Heart right ventricle (tissue), 16 donors: ENCODE results near the gene KANK2. TPM values are rescaled to one million over a fixed set of nuclear protein-coding genes. Genes with fewer than 3 reads are reported as not detected.

Source experiments
- ATAC-seq, 8 donors: fragments of 200-7000 bp; cut with Tn5 transposase; one replicate each; pipeline ENCODE4 v1.9.1; 2020; ENCODE audit warnings: mild to moderate bottlenecking in 8 of 8, moderate library complexity in 8 of 8, moderate number of reproducible peaks in 1 of 8
- DNase-seq, 2 donors: peaks; one replicate each; pipeline ENCODE4 v3.0.0-alpha.2; 2020
- H3K27ac ChIP-seq, 10 donors: fragments of 200-600 bp; sonication (generic) in 2 of 10; one replicate each; pipeline versions ENCODE4 v1.5.0 to v1.8.0; 2020 to 2022; ENCODE audit warnings: mild to moderate bottlenecking in 3 of 10
- H3K27me3 ChIP-seq, 7 donors: fragments of 200-600 bp; one replicate each; pipeline ENCODE4 v1.8.0; 2021 to 2022; ENCODE audit warnings: mild to moderate bottlenecking in 2 of 7
- H3K36me3 ChIP-seq, 9 donors: fragments of 200-600 bp; sonication (generic) in 1 of 9; one replicate each; pipeline versions ENCODE4 v1.5.0 to v1.8.0; 2020 to 2022; ENCODE audit warnings: mild to moderate bottlenecking in 2 of 9
- H3K4me1 ChIP-seq, 9 donors: fragments of 200-600 bp; sonication (generic) in 1 of 9; one replicate each; pipeline versions ENCODE4 v1.5.0 to v1.8.0; 2020 to 2022; ENCODE audit warnings: mild to moderate bottlenecking in 4 of 9
- H3K4me3 ChIP-seq, 10 donors: fragments of 200-600 bp; sonication (generic) in 2 of 10; one replicate each; pipeline versions ENCODE4 v1.5.0 to v1.8.0; 2020 to 2022; ENCODE audit warnings: mild to moderate bottlenecking in 7 of 10, moderate library complexity in 2 of 10
- H3K9me3 ChIP-seq, 11 donors: fragments of 200-600 bp in 10 of 11; sonication (generic) in 2 of 11; one replicate each; pipeline versions ENCODE4 v1.5.0 to v1.8.0; 2013 to 2022; ENCODE audit warnings: mild to moderate bottlenecking in 2 of 11, control low read depth in 1 of 11, moderate library complexity in 1 of 11
- CTCF ChIP-seq, 9 donors: fragments of 200-600 bp; sonication (generic) in 2 of 9; IDR thresholded peaks; one replicate each; pipeline versions ENCODE4 v1.5.0 to v1.8.0; 2021 to 2022; ENCODE audit warnings: antibody characterized with exemption in 9 of 9, mild to moderate bottlenecking in 5 of 9, moderate library complexity in 1 of 9
- WGBS, 2 donors: extraction: QIAGEN DNeasy Blood & Tissue Kit; methylation state at CpG; one replicate each; pipeline ENCODE4 v1.1.7; 2013; ENCODE audit warnings: inconsistent platforms in 1 of 2; 5-methylcytosine and 5-hydroxymethylcytosine counted together
- intact Hi-C, 10 donors: fragments of 100-400 bp; cut with DNase I; formaldehyde crosslinking; loops; one replicate each; pipeline versions ENCODE4 v1.11.1 to v1.14.2; 2022
- polyA plus RNA-seq, 2 donors: library from polyadenylated mRNA; stranded (reverse); fragments of 200-250 nt; gene quantifications; one replicate each; pipeline ENCODE4 v1.2.3, GENCODE V29; 2013
- total RNA-seq, 10 donors: library from RNA; stranded (reverse); fragmentation: NEBNext Ultra II Directional in 3 of 10; extraction: Animal tissue kit (Norgen Biotek cat#: 25700) in 3 of 10; gene quantifications; one replicate each; pipeline versions ENCODE4 v1.2.1 to v1.2.4, GENCODE V29; 2021 to 2023
- donor health status: Arrhythmogenic right ventricular cardiomyopathy.
- donor health status: ischemic (EF 13 %, LVEDD 7.1; RV severe dilation, severe dysfunction).
- donor health status: healthy with polysubstance abuse.
- donor health status: DM: no; HTN: yes; CAD: no.
- donor health status: DM: no; HTN: no; CAD: no.
- donor health status: ischemic (EF 25% LVEDD 6.9; RV normal size, moderate dysfunction).
- donor health status: ischemic (EF 25% LVEDD 5.7; RV mildly dilated, moderate dysfunction).
- donor health status: healthy.
- donor health status: DM: yes; HTN: yes; CAD: no.
- donor health status: Ischemic cardiomyopathy.
- donor health status: ischemic (EF 35%, LVEDD 5.7; RV mildly dilated, moderate dysfunction).
- donor health status: nonischemic (EF 11% LVEDD 7.7; RV severe dilation, severe dysfunction).
- donor health status: DM: yes; HTN: yes; CAD: no.
- donor health status: PGD.
- donor health status: ischemic (EF 29% LVEDD 5.4; RV normal size, mild dysfunction).
- donor health status: nonischemic (EF 23%, LVEDD 6.1; RV moderate dilation, normal function).

The KANK2 gene
- total and polyA plus RNA-seq, 12 donors: 165 to 355 (median 298) TPM

GRCh38 chr19:11230621-11231386 is 33.5 kb upstream of the KANK2 start:
- WGBS, 2 donors: 88 to 92% methylated on average over 7 of the region's 7 CpGs
- Histone ChIP-seq H3K27ac (no peak overlapping the region), H3K9me3 (no peaks in the 10 kb centered on the region), H3K4me1 (no peaks in the 10 kb centered on the region), H3K4me3 (no peak overlapping the region), H3K36me3 (peaks cover 0 to 100% (median 37%) of the 10 kb centered on the region in 9 donors), H3K27me3 (no peaks in the 10 kb centered on the region)
- ATAC-seq (peak in 2 of 8 donors; percentile 23 to 36), DNase-seq (no peak)
- intact Hi-C loops: no loop called here
- TF ChIP-seq CTCF (IDR thresholded peaks at IDR 0.05): no peak

GRCh38 chr19:11227195-11227886 is 30.0 kb upstream of the KANK2 start:
- intact Hi-C loops: no loop called here
- no peak overlapping the region for H3K27ac ChIP-seq
- ATAC-seq: peak in 3 of 8 donors; percentile 22 to 31 (median 23)

GRCh38 chr19:11226716-11227166 is 29.4 kb upstream of the KANK2 start:
- 89 to 94% methylated on average over 1 of the region's 1 CpG for WGBS, 2 donors
- Histone ChIP-seq H3K4me1 (no peaks in the 10 kb centered on the region), H3K9me3 (peaks cover 0 to 4% (median 0%) of the 10 kb centered on the region in 11 donors), H3K4me3 (no peak overlapping the region), H3K27me3 (no peaks in the 10 kb centered on the region), H3K36me3 (peaks cover 2 to 100% (median 33%) of the 10 kb centered on the region in 9 donors), H3K27ac (no peak overlapping the region)
- DNase-seq (no peak), ATAC-seq (no peak)
- intact Hi-C loops: no loop called here
- TF ChIP-seq CTCF (IDR thresholded peaks at IDR 0.05): no peak

More at GRCh38 chr19:11227195-11227886, 30.0 kb upstream of the KANK2 start:
- 84 to 87% methylated on average over 14 of the region's 14 CpGs for WGBS, 2 donors
- peak in 1 of 9 donors; percentile 7 for TF ChIP-seq CTCF (IDR thresholded peaks at IDR 0.05)
- DNase-seq: no peak
- Histone ChIP-seq H3K36me3 (peaks cover 0 to 100% (median 33%) of the 10 kb centered on the region in 9 donors), H3K27me3 (no peaks in the 10 kb centered on the region), H3K4me3 (no peak overlapping the region), H3K9me3 (no peaks in the 10 kb centered on the region), H3K4me1 (no peaks in the 10 kb centered on the region)

- no peak for TF ChIP-seq CTCF (IDR thresholded peaks at IDR 0.05)
- WGBS, 2 donors: 90 to 94% methylated on average over 3 of the region's 3 CpGs
- intact Hi-C loops: no loop called here
- no peak overlapping the region for H3K27ac ChIP-seq
- H3K27me3 ChIP-seq: no peaks in the 10 kb centered on the region
- no peak for ATAC-seq
- H3K9me3 ChIP-seq: peaks cover 0 to 13% (median 5%) of the 10 kb centered on the region in 11 donors
- no peaks in the 10 kb centered on the region for H3K4me1 ChIP-seq
- no peak overlapping the region for H3K4me3 ChIP-seq
- H3K36me3 ChIP-seq: peaks cover 0 to 100% (median 35%) of the 10 kb centered on the region in 9 donors
- no peak for DNase-seq
Measured at GRCh38 chr19:11225815-11226214, 28.5 kb upstream of the KANK2 start.
